Frontal cortex (tissue), 4 donors: Measurements from ENCODE around the gene NUP160. TPM values are rescaled to one million over a fixed set of nuclear protein-coding genes. Genes with fewer than 3 reads are reported as not detected.
"Not testable (repeated sequence)": the region's sequence is repeated elsewhere in the genome, so short reads cannot be mapped to it uniquely, and the experiment has no call there.

ENCODE experiments used
- DNase-seq, 2 donors: peaks; one replicate each; pipeline ENCODE4 v3.0.0; 2012; ENCODE audit warnings: low spot score in 2 of 2
- FAIRE-seq: peaks from 2 replicates; lab custom pipeline; 2012; peaks lifted over from hg19 to GRCh38; lab: Jason Lieb, UNC
- total RNA-seq: library from RNA; depleted of rRNA; stranded (reverse); fragments of >200 nt; gene quantifications from one replicate; pipeline ENCODE4 v1.2.3, GENCODE V29; 2014
- donor health status: control.
- donor health status: control.
- donor health status: control.

Gene NUP160, protein sequence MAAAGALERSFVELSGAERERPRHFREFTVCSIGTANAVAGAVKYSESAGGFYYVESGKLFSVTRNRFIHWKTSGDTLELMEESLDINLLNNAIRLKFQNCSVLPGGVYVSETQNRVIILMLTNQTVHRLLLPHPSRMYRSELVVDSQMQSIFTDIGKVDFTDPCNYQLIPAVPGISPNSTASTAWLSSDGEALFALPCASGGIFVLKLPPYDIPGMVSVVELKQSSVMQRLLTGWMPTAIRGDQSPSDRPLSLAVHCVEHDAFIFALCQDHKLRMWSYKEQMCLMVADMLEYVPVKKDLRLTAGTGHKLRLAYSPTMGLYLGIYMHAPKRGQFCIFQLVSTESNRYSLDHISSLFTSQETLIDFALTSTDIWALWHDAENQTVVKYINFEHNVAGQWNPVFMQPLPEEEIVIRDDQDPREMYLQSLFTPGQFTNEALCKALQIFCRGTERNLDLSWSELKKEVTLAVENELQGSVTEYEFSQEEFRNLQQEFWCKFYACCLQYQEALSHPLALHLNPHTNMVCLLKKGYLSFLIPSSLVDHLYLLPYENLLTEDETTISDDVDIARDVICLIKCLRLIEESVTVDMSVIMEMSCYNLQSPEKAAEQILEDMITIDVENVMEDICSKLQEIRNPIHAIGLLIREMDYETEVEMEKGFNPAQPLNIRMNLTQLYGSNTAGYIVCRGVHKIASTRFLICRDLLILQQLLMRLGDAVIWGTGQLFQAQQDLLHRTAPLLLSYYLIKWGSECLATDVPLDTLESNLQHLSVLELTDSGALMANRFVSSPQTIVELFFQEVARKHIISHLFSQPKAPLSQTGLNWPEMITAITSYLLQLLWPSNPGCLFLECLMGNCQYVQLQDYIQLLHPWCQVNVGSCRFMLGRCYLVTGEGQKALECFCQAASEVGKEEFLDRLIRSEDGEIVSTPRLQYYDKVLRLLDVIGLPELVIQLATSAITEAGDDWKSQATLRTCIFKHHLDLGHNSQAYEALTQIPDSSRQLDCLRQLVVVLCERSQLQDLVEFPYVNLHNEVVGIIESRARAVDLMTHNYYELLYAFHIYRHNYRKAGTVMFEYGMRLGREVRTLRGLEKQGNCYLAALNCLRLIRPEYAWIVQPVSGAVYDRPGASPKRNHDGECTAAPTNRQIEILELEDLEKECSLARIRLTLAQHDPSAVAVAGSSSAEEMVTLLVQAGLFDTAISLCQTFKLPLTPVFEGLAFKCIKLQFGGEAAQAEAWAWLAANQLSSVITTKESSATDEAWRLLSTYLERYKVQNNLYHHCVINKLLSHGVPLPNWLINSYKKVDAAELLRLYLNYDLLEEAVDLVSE (N-terminal part only)
- total RNA-seq, result 57.5 TPM

- FAIRE-seq, result no peak
- DNase-seq, result peak; percentile 76 to 88
Observed at GRCh38 chr11:47847892-47848699, at the start of gene NUP160. Gene NUP160, minus strand, starts transcription at chr11:47848350. Its CDS starts 32 bp downstream, at chr11:47848318.

DNA sequence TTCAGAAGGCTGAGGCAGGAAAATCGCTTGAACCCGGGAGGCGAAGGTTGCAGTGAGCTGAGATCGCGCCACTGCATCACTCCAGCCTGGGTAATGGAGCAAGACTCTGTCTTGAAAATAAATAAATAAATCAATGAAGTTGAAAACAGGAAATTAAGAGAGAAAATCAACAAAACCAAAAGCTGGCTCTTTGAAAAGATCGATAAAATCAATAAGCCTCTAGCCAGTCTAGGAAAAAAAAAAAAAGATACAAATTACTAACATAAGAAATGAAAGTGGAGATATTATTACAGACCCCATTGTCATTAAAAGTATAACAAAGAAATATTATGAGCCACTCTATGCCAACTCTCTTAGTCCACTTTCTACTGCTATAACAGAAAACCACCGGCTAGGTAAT is 48.0 kb upstream of the NUP160 start:
- DNase-seq (no peak), FAIRE-seq (no peak)

DNA sequence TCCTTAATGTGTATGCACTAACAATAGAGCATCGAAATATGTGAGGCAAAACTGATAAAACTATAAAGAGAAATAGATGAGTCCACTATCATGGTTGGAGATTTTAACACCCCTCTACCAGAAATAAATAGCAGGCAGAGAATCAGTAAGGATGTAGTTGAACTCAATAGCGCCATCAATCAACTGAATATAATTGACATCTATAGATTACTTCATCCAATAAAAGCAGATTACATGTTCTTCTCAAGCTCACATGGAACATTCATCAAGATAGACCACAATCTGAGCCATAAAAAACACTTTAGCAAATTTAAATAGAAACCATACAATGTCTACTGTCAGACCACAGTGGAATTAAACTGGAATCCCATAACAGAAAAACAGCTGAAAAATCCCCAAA is 46.9 kb upstream of the NUP160 start:
- FAIRE-seq, result no peak

DNA sequence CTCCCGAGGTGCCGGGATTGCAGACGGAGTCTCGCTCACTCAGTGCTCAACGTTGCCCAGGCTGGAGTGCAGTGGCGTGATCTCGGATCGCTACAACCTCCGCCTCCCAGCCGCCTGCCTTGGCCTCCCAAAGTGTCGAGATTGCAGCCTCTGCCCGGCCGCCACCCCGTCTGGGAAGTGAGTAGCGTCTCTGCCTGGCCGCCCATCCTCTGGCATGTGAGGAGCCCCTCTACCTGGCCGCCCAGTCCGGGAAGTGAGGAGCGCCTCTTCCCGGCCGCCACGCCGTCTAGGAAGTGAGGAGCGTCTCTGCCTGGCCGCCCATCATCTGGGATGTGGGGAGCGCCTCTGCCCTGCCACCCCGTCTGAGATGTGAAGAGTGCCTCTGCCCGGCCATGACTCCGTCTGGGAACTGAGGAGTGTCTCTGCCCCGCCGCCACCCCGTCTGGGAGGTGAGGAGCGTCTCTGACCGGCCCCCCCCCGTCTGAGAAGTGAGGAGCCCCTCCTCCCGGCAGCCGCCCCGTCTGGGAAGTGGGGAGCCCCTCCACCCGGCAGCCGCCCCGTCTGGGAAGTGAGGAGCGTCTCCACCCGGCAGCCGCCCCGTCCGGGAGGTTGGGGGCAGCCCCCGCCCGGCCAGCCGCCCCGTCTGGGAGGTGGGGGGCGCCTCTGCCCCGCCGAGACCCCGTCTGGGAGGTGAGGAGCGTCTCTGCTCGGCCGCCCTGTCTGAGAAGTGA is 44.6 kb upstream of the NUP160 start:
- FAIRE-seq, DNase-seq: not testable (repeated sequence)

More for the DNA sequence above, 46.9 kb upstream of the NUP160 start:
- no peak for DNase-seq

DNA sequence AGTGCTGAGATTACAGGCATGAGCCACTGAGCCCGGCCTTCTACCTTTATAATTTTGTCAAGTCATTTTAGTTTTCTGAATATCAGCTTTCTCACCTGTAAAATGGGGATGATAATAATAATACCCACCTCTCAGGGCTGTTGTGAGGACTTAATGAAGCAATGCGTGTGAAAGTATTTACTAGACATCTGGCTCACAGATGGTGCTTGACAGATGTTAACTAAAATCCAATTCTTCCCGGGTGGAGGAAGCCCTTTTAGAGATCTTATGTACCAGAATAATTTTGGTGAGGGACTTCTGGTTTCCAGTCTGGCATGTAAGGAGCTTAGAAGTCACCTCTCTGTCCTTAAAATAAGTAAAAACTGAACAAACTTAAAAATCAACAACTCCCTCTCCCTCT is 43.7 kb upstream of the NUP160 start:
- DNase-seq (no peak), FAIRE-seq (no peak)

DNA sequence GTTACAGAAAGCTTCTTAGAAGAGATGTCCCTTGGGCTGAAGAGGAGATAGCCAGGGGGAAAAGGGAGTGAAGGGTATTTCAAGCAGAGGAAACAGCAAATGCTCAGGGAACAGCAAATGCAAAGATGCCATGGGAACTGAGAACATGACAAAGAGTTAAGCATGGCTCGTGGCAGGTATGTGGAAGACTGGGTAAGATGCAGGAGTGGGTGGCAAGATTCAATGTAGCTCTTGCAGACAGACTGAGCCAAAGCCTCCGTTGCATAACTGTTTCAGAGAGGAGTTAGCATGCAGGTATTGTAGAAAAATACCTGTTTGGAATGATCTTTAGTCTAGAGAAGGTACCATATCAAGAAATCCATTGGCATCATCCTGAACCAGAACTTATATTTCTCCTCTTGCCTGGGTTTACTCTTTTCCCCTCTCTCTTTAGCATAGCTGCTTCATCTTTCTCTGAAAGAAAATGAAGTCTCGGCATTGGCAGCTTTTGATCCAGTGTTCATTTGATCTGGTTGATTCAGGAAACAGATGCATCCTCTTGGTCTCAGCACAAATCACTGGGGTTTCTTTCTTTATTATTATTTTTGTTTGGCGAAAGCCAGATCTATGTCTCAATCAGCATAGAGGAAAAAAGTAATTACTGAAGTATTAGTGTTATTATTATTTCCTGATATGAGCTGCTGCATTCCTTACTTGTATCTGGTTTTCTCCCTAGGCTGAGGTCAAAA is 41.7 kb upstream of the NUP160 start:
- FAIRE-seq (no peak), DNase-seq (no peak)

GRCh38 chr11:47887910-47888569 is 39.9 kb upstream of the NUP160 start:
- no peak for FAIRE-seq

GRCh38 chr11:47886096-47886495 is 37.9 kb upstream of the NUP160 start:
- no peak for FAIRE-seq
- DNase-seq, result no peak

More at GRCh38 chr11:47887910-47888569, 39.9 kb upstream of the NUP160 start:
- DNase-seq, result no peak

- FAIRE-seq, DNase-seq: not testable (repeated sequence)
Observed at GRCh38 chr11:47882437-47882836, 34.3 kb upstream of the NUP160 start.

DNA sequence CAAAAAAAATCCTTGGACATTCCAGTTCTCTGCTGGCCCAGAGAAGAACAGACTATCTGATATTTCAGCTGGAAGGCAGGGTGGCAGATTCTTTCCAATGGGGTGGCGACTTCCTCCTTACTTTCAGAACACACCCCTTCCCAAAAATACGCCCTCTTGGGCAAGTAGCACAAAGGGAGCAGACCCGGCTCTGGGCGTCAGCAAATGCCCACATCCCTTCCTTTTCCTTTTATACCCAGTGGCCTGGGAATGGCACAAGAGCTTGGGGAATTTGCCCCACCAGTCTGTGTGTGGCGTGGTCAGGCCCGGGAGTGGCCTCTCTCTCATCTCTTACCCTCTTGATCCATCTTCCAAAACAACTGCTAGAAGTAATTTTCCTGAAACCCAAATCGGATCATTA is 33.0 kb upstream of the NUP160 start:
- no peak for FAIRE-seq
- DNase-seq, result no peak

- FAIRE-seq, result no peak
- no peak for DNase-seq
Observed at GRCh38 chr11:47879259-47880158, 31.4 kb upstream of the NUP160 start.

DNA sequence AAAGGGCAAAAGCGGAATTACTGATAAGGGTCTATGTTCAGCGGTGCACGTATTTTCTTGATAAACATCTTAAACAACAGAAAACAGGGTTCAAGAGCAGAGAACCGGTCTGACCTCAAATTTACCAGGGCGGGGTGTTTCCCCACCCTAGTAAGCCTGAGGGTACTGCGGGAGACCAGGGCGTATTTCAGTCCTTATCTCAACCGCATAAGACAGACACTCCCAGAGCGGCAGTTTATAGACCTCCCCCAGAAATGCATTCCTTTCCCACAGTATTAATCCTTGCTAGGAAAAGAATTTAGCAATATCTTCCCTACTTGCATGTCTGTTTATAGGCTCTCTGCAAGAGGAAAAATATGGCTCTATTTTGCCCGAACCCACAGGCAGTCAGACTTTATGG is 27.7 kb upstream of the NUP160 start:
- FAIRE-seq, DNase-seq: not testable (repeated sequence)

GRCh38 chr11:47870404-47870803 is 22.3 kb upstream of the NUP160 start:
- FAIRE-seq (no peak), DNase-seq (no peak)

- FAIRE-seq, result no peak
Observed at GRCh38 chr11:47869544-47870393, 21.6 kb upstream of the NUP160 start.

GRCh38 chr11:47867823-47868222 is 19.7 kb upstream of the NUP160 start:
- DNase-seq (no peak), FAIRE-seq (no peak)

More at GRCh38 chr11:47869544-47870393, 21.6 kb upstream of the NUP160 start:
- no peak for DNase-seq
